Measurements from ENCODE around the gene COPZ2.
"Not testable (repeated sequence)": the region's sequence is repeated elsewhere in the genome, so short reads cannot be mapped to it uniquely, and the experiment has no call there.

COPZ2 gene

DNA sequence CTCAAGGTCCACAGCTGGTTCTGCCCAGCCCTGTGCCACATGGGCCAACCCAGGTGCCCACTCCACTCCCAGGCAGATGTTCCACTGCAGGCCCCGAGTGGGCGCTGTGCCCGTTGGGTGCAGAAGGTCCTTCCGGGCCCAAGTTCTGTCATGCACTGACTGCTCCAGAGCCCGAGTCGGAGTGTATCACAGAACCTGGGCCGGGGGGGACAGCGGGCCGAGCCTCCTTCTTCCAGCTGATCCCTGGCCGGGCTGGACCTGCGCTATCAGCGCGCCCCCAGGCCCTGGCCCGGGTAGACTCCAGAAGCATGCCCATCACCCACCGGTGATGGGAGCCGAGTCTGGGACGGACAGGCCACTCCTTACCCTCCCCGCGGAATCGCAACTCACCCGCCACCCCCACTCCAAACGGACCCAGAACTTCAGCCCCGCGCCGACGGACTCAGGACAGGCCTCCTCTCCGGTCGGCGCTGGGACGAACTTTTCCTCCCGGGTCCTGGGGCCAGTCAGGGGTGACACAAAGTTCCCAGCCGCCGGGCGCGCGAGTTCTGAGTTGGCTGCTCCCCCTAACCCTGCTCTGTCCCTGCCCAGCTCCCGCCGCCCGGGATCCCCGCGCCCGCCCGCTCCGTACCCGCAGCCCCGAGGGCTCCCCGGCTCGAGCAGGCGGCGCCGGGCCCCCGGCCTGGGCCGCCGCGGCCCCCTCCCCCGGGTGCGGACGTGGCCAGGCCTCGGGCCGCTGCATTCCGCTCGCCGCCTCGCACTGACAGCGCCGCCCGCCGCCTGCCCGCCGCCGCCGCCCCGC is at the start of gene COPZ2:
COPZ2 (minus strand) TSS at position 762 of the 802 bp plus-strand sequence; CDS start at position 742, 20 bp downstream.
- FAIRE-seq (no peak), DNase-seq (ENCODE audit: insufficient read length, low spot score) (no peak)
- TF ChIP-seq POLR2A (IDR thresholded peaks at IDR 0.05; ENCODE audit: low read depth, low read length), result no peak; the same call in 1 of the 2 replicates

GRCh38 chr17:48084932-48085331 is 47.3 kb upstream of the COPZ2 start:
- DNase-seq (ENCODE audit: insufficient read length, low spot score), result no peak
- no peak for FAIRE-seq
- no peak for TF ChIP-seq POLR2A (IDR thresholded peaks at IDR 0.05; ENCODE audit: low read depth, low read length)

DNA sequence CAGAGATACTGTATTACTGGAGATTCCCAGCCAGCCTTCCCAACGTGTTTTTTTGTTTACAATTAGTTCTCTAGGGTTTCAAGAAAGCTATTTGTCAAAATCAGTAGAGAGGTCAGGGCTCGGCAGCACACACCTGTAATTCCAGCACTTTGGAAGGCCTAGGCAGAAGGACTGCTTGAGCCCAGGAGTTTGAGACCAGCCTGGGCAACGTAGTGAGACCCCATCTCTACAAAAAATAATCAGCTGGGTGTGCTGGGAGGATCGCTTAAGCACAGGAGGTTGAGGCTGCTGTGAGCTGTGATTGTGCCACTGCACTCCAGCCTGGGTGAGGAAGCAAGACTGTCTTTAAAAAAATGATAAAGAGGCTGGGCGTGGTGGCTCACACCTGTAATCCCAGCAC is 44.3 kb upstream of the COPZ2 start:
- FAIRE-seq, result no peak
- no peak for TF ChIP-seq POLR2A (IDR thresholded peaks at IDR 0.05; ENCODE audit: low read depth, low read length)
- DNase-seq (ENCODE audit: insufficient read length, low spot score), result no peak

GRCh38 chr17:48077152-48077551 is 39.6 kb upstream of the COPZ2 start:
- DNase-seq (ENCODE audit: insufficient read length, low spot score); FAIRE-seq: not testable (repeated sequence)

DNA sequence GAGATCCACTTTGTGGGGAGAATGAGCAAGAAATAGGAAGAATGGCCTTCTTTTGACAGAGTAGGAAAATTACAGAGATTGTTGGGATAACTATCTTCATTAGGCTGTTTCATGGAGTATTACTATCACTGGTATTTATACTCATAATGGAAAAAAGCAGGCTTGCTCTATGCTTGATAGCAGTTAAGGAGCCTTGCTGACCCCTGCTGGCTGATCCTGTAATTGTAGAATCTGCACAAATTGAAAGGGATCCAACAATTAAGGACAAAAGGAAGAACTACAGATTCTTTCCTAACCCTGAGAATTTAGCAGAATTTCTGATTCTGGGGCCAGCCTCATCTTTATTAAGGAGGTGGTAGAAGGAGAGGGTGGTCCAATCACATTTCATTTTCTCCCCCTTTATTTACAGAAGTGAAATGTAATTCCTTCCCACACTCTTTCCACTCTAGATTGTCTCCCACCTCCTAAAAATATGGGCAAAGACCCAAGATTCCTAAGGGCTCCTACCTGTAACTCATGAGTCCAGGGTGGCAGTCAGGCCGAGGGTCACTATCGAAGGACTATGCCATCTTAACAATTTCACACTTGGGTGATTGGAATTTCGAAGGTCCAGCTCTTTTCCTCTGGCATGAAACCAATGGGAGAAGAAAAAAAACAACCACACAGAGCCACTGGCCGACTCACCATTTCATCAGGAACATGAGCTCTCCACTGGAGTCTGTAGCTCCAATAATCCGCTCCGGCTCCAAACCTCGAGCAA is 36.9 kb upstream of the COPZ2 start:
- no peak for TF ChIP-seq POLR2A (IDR thresholded peaks at IDR 0.05; ENCODE audit: low read depth, low read length)
- DNase-seq (ENCODE audit: insufficient read length, low spot score), result no peak
- peak; percentile 48 for FAIRE-seq

DNA sequence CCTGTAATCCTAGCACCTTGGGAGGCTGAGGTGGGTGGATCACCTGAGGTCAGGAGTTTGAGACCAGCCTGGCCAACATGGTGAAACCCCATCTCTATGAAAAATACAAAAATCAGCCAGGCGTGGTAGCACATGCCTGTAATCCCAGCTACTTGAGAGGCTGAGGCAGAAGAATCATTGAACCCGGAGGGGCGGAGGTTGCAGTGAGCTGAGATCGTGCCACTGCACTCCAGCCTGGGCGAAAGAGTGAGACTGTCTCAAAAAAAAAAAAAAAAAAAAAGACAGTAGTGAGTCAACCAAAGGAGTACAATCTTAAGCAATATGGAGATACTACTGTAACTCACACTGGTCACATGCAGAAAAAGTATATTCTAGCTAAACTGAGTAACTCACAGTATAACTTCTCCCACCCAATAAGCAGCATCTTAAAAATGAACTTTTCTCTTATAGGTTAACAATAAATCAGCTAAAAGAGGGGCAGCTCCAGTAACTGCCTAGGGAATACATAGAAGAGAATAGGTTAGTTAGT is 36.0 kb upstream of the COPZ2 start:
- DNase-seq (ENCODE audit: insufficient read length, low spot score); FAIRE-seq: not testable (repeated sequence)

GRCh38 chr17:48072811-48073210 is 35.2 kb upstream of the COPZ2 start:
- not testable (repeated sequence) for FAIRE-seq; DNase-seq (ENCODE audit: insufficient read length, low spot score)

GRCh38 chr17:48071654-48072053 is 34.1 kb upstream of the COPZ2 start:
- no peak for FAIRE-seq
- no peak for DNase-seq (ENCODE audit: insufficient read length, low spot score)
- no peak for TF ChIP-seq POLR2A (IDR thresholded peaks at IDR 0.05; ENCODE audit: low read depth, low read length)

DNA sequence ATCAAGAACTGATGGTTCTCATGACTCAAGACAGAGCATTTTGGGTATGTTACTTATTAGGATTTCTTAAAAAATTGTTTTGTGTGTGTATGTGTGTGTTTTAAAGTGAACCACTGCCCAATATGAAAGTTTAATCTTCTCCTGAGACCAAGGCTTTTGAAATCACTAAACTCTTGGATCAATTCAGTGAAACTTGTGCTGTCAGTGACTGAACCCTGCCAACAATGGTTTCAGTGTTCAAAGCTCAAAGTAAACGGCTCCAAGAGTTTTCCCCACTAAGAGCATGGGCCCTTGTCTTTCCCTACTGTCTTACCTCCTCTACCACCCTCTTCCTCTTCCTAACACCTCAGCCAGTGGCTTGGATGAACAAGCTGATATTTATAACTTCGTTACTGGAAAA is 32.6 kb upstream of the COPZ2 start:
- DNase-seq (ENCODE audit: insufficient read length, low spot score) (no peak), FAIRE-seq (no peak)
- no peak for TF ChIP-seq POLR2A (IDR thresholded peaks at IDR 0.05; ENCODE audit: low read depth, low read length)

DNA sequence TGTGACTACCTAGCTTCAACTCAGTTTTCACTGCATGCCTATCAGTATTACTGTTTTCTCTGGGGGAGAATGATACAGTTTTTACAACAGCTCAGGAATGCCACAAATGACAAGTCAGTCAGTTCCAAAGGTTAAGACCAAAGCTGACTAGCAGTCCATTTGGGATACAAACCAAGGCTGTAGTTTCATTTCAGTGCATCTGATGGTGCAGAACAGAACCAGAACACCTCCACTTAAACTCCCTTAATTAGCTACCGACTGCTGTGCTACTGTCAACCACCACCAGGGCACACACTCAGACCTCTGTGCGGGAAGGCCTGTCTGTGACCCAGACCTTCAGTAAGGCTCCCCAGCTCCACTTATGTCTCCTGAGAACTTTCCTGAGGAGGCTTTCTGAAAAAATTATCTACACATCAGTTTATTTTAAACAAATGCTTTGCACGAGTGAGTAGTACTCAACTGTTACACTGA is 30.9 kb upstream of the COPZ2 start:
- no peak for FAIRE-seq
- DNase-seq (ENCODE audit: insufficient read length, low spot score), result no peak
- TF ChIP-seq POLR2A (IDR thresholded peaks at IDR 0.05; ENCODE audit: low read depth, low read length), result no peak

DNA sequence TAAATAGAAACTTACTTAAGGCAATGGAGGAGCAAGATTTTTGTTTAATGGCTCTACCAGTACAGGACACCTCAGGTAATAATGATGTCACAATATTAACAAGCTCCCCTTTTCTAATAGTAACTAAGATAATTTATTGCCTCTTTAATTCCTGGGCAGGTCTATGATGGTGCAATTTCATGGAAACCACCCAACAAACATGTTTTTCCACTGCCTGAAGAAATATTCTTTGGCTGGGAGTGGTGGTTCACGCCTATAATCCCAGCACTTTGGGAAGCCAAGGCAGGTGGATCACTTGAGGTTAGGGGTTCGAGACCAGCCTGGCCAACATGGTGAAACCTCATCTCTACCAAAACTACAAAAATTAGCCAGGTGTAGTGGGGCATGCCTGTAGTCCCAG is 30.2 kb upstream of the COPZ2 start:
- not testable (repeated sequence) for DNase-seq (ENCODE audit: insufficient read length, low spot score); FAIRE-seq

GRCh38 chr17:48067245-48067644 is 29.6 kb upstream of the COPZ2 start:
- DNase-seq (ENCODE audit: insufficient read length, low spot score) (no peak), FAIRE-seq (no peak)
- no peak for TF ChIP-seq POLR2A (IDR thresholded peaks at IDR 0.05; ENCODE audit: low read depth, low read length)

DNA sequence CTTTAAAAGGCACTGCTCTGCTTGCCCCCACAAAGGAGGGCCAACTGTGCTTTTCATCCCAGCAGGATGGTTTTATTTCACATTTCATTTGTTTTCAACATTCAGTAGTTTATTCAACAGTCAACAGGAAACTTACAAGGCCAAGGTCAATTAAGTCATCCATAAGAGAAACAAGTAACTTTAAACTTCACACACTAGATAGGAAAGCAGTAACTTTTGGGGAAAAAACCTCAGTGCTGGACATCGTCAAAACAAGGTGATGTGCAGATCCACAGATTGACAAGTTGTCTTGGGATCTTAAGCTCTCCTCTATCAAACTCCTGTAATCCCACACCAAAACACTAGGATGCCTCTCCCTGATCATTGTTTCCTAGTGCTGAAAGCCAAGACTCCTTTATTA is 29.1 kb upstream of the COPZ2 start:
- TF ChIP-seq POLR2A (IDR thresholded peaks at IDR 0.05; ENCODE audit: low read depth, low read length), result no peak
- FAIRE-seq (no peak), DNase-seq (ENCODE audit: insufficient read length, low spot score) (no peak)

DNA sequence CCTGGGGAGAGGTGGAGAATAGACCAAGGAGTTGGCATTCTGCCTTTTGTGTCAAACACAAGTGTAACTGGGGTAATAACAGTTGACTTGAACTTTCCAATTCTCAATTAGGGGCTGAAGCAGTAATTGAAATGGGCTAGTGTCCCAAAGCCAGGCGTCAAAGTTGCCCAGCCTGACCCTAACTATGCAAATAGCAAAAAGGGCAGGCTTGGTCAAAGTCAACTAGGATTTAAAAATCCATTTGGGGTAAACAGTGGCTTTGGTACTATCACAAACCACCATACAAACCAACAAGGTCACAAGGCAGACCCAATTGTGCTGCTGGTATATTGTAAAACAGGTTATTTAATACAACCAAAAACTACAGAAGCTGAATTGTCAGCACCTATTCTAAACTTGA is 28.6 kb upstream of the COPZ2 start:
- FAIRE-seq (no peak), DNase-seq (ENCODE audit: insufficient read length, low spot score) (no peak)
- TF ChIP-seq POLR2A (IDR thresholded peaks at IDR 0.05; ENCODE audit: low read depth, low read length), result no peak

GRCh38 chr17:48064638-48065037 is 27.0 kb upstream of the COPZ2 start:
- no peak for FAIRE-seq

More at GRCh38 chr17:48064638-48065037, 27.0 kb upstream of the COPZ2 start:
- TF ChIP-seq POLR2A (IDR thresholded peaks at IDR 0.05; ENCODE audit: low read depth, low read length), result no peak
- no peak for DNase-seq (ENCODE audit: insufficient read length, low spot score)

Measured in H54 (cell line).